ENCODE measurements around the gene ST8SIA4.

DNA sequence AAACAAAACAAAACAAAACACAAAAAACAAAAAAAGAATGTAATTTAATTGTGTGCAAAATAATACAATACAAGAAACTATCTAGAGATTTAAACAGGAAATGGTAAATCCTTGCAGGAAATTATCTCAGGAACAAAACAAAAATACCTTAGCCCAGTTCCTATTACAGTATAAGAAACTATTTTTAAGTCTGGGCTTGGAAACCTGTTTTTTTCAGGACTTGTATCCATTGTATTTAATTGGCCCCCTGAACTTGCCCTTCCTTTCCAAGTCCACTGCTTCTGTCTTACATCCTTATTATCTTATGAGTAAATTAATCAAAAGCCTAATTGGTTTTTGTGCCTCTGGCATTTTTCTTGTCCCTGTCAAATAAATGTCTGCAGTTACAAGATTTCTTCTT lies 48.5 kb downstream of the ST8SIA4 start:
- TF ChIP-seq, protein P1, sequence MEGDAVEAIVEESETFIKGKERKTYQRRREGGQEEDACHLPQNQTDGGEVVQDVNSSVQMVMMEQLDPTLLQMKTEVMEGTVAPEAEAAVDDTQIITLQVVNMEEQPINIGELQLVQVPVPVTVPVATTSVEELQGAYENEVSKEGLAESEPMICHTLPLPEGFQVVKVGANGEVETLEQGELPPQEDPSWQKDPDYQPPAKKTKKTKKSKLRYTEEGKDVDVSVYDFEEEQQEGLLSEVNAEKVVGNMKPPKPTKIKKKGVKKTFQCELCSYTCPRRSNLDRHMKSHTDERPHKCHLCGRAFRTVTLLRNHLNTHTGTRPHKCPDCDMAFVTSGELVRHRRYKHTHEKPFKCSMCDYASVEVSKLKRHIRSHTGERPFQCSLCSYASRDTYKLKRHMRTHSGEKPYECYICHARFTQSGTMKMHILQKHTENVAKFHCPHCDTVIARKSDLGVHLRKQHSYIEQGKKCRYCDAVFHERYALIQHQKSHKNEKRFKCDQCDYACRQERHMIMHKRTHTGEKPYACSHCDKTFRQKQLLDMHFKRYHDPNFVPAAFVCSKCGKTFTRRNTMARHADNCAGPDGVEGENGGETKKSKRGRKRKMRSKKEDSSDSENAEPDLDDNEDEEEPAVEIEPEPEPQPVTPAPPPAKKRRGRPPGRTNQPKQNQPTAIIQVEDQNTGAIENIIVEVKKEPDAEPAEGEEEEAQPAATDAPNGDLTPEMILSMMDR (IDR thresholded peaks at IDR 0.05), result no peak
- no peak for TF ChIP-seq POLR2A (IDR thresholded peaks at IDR 0.05)
